NCI-H2171 treated with DMSO at 0.1 percent for 48 hours (cell line): ENCODE data around the gene SYNE1.
"Not testable (repeated sequence)": the region's sequence is repeated elsewhere in the genome, so short reads cannot be mapped to it uniquely, and the experiment has no call there.

Experiments
- DNase-seq: peaks from one replicate; lab custom pipeline; 2025; lab: John Stamatoyannopoulos, UW

The SYNE1 gene

DNA sequence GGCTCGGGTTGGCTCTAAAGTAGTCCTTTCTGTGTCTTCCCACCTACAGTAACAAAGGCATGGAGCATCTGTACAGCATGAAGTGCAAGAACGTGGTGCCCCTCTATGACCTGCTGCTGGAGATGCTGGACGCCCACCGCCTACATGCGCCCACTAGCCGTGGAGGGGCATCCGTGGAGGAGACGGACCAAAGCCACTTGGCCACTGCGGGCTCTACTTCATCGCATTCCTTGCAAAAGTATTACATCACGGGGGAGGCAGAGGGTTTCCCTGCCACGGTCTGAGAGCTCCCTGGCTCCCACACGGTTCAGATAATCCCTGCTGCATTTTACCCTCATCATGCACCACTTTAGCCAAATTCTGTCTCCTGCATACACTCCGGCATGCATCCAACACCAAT is 538.5 kb downstream of the SYNE1 start:
- no peak for DNase-seq

- DNase-seq = peak; percentile 82
Measured at GRCh38 chr6:152096863-152097496, 540.2 kb downstream of the SYNE1 start.

DNA sequence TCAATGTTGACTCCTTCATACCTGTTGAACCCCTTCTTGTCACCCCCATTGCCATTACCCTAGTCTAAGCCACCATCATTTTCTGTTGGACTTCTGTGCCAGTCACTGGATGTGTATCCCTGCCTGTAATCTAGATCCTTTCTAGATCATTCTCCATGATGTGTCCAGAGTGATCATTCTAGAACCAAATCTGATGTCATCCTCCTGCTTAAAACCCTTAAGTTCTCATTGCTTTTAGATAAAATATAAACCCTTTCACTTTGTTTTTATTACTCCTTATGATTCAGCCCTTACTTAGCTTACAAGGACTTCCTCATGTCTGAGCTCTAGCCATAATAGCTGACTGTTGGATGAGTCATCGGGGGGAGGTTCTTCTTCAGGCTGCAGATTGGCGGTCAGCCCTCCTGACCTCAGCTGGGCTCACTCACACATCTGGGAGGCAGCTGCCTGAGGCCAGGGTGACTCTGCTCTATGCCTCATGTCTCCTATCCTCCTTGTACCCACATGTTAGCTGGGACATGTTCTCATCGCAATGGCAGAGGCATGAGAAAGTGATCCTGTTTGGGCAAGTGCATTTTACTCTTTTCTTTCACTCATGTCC is 542.1 kb downstream of the SYNE1 start:
- DNase-seq = no peak

DNA sequence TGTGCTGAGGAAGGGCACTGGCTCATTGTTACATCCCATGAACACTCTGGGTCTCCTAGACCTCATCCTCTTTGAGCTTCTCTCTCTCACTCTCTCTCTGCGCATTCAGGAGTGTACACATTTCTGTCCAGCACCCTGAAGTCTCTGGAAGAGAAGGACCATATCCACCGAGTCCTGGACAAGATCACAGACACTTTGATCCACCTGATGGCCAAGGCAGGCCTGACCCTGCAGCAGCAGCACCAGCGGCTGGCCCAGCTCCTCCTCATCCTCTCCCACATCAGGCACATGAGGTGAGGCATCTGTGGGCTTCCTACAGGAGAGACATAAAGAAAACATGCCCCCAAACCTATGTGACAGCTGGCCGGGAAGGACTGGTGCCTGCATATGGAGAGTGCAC is 542.9 kb downstream of the SYNE1 start:
- DNase-seq = peak; percentile 1

DNA sequence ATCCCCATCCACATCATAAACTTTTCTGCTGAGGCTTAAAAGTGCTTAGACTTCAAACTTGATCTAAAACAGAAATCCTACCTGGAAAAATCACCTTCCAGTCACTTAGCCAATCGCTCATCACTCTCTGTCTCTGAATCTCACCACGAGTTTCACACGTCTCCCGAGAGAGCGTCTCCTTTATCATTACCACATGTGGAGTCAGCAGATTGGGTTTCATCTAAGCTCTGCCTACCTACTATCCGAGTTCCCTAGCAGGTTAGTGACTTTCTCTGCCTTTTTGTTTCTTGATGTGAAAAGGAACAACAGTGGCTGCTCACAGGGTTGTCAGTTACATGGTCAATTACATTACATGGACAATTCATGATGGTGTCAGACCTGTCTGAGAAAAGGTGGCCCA is 543.5 kb downstream of the SYNE1 start:
- DNase-seq = peak; percentile 39

DNA sequence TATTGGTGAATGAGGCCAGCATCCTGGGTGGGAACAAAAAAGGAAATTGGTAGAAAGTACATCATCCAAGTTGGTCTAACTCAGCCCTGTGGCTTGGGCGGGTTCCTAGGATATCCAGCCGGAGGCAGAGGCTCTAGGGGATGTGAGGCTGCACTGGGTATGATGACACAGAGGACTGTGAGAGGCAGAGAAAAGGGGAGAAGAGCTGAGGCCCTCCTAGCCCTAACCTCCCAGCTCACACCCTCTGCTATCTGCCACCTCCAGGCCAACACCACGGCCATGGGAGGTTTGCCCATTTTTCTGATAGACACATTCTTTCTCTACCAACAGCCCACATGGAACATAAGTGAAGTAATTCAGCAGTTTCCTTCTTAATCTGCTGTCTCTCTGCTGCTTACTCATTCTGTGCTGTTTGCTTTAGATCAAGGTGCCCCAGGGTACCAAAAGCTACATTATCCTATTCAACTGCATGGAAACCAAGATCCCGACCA is 545.3 kb downstream of the SYNE1 start:
- no peak for DNase-seq

- DNase-seq = no peak
Measured at GRCh38 chr6:152091201-152091600, 546.0 kb downstream of the SYNE1 start.

GRCh38 chr6:152089992-152090391 is 547.2 kb downstream of the SYNE1 start:
- DNase-seq = no peak

GRCh38 chr6:152087701-152088100 is 549.5 kb downstream of the SYNE1 start:
- DNase-seq = no peak

GRCh38 chr6:152087096-152087495 is 550.1 kb downstream of the SYNE1 start:
- DNase-seq = no peak

DNA sequence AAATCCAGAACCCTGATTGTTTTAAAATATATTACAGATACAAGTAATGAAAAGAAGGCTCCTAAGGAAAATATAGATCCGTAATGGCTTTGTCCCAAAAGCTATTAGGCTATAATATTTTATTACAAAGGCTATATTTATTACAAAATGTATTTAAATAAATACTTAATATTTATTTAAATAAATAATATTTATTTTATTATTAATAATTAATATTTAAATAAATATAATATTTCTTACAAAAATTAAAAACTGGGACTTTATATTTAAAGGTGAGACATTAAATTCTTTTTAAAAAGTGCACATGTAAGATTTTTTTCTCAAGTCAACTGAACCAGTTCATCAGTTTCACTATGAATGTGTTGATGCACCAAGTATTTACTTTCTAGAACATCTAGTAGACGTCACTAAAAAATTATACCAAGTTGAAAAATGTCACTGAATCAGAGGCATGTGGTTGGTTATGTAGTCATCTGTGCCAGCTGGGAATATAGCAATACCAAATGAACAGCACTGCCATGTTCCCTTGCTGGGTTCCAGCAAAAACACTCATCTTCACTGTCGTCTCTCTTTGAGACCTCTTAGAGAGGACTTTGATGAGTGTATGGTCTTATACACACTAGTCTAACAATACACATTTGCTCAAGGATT is 550.8 kb downstream of the SYNE1 start:
- DNase-seq = no peak

DNA sequence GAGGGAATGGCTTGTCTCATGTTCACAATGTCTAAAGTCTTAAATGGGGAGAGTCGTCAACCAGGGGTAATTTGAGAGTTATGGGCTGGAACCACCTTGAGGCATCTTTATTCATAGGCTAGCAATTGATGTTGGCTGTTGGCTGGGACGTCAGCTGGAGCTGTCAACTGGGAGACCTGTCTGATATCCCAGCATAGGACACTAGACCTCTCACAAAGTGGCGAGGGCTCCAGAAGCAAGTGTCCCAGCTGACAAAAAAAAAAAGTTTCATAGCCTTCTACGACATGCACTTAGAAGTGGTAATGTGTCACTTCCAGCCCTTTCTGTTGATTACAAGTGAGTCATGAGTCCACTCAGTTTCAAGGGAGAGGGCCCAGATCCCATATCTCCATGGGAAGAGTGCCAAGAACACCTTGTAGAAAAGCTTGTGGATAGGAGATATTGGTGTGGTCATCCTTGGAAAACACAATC is 551.7 kb downstream of the SYNE1 start:
- DNase-seq = no peak

GRCh38 chr6:152078804-152079203 is 558.4 kb downstream of the SYNE1 start:
- DNase-seq = no peak

- no peak for DNase-seq
Measured at GRCh38 chr6:152078001-152078400, 559.2 kb downstream of the SYNE1 start.

DNA sequence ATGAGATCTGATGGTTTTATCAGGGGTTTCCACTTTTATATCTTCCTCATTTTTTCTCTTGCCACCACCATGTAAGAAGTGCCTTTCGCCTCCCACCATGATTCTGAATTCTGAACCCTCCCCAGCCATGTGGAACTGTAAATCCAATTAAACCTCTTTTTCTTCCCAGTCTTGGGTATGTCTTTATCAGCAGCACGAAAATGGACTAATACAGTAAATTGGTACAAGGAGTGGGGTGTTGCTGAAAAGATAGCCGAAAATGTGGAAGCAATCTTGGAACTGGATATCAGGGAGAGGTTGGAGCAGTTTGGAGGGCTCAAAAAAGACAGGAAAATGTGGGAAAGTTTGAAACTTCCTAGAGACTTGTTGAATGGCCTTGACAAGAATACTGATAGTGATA is 560.9 kb downstream of the SYNE1 start:
- DNase-seq = not testable (repeated sequence)

DNA sequence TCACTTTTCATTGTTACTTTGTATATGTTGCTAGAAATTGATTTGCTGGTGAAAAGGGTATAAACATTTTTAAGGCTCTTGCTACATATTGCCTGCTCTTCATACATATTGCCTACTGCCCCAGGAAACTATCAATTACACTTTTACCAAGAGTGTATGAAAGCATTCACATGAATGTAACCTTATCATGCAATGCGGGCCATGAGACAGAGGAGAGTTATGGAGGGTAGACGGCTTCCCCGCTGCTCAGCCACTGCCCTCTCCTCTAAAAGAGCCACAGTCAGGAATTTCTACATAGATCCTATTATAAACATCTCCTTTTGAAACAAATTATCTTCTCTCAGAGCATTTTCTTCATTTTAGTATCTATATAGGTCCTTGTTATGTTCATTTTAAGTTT is 565.3 kb downstream of the SYNE1 start:
- no peak for DNase-seq
